Stimulated activated CD4-positive, alpha-beta T cell treated with anti-CD3 and anti-CD28 coated beads, Interleukin-1b, Interleukin-23, amount 100 ng/mL, for 4 hours (primary cell): Measurements from ENCODE around the gene DHODH.
"Not testable (repeated sequence)": the region's sequence is repeated elsewhere in the genome, so short reads cannot be mapped to it uniquely, and the experiment has no call there.

ENCODE experiments used
- DNase-seq, 2 donors: peaks; one replicate each; pipeline ENCODE4 v3.0.0-alpha.2; 2020; ENCODE audit warnings: low read depth in 2 of 2

DHODH gene

GRCh38 chr16:72008424-72009216 is at the start of gene DHODH:
Gene DHODH (plus strand): TSS chr16:72008744. CDS start chr16:72008765, 21 bp downstream.
- peak; percentile 94 to 96 for DNase-seq

GRCh38 chr16:71961066-71962039 is 47.2 kb upstream of the DHODH start:
- DNase-seq = peak; percentile 77

GRCh38 chr16:71963125-71963875 is 45.2 kb upstream of the DHODH start:
- no peak for DNase-seq

GRCh38 chr16:71965223-71965622 is 43.3 kb upstream of the DHODH start:
- no peak for DNase-seq

- DNase-seq = no peak
These were observed 41.6 kb upstream of the DHODH start for GRCh38 chr16:71966932-71967331.

- no peak for DNase-seq
These were observed 39.2 kb upstream of the DHODH start for GRCh38 chr16:71969353-71969752.

GRCh38 chr16:71971571-71971970 is 37.0 kb upstream of the DHODH start:
- DNase-seq = no peak

GRCh38 chr16:71972356-71972755 is 36.2 kb upstream of the DHODH start:
- no peak for DNase-seq

GRCh38 chr16:71973001-71973400 is 35.5 kb upstream of the DHODH start:
- no peak for DNase-seq

GRCh38 chr16:71974068-71974818 is 34.3 kb upstream of the DHODH start:
- no peak for DNase-seq

GRCh38 chr16:71985262-71985974 is 23.1 kb upstream of the DHODH start:
- DNase-seq = no peak

GRCh38 chr16:71986131-71986530 is 22.4 kb upstream of the DHODH start:
- no peak for DNase-seq

- DNase-seq = no peak
These were observed 13.5 kb upstream of the DHODH start for GRCh38 chr16:71995038-71995437.

GRCh38 chr16:71997578-71997977 is 11.0 kb upstream of the DHODH start:
- DNase-seq = not testable (repeated sequence)

- no peak for DNase-seq
These were observed 7.2 kb upstream of the DHODH start for GRCh38 chr16:72001180-72001874.

- no peak for DNase-seq
These were observed 5.9 kb upstream of the DHODH start for GRCh38 chr16:72002619-72003018.

GRCh38 chr16:72008065-72008423 is 500 bp upstream of the DHODH start:
- not testable (repeated sequence) for DNase-seq

- no peak for DNase-seq
These were observed 1.2 kb downstream of the DHODH start for GRCh38 chr16:72009779-72010178.

- no peak for DNase-seq
These were observed 4.1 kb downstream of the DHODH start for GRCh38 chr16:72012607-72013006.

GRCh38 chr16:72013389-72013788 is 4.8 kb downstream of the DHODH start:
- DNase-seq = no peak
